GM23338 (cell line): Measurements from ENCODE around the gene AGAP3. TPM values are rescaled to one million over a fixed set of nuclear protein-coding genes. Genes with fewer than 3 reads are reported as not detected.

Source experiments
- ATAC-seq: fragments of 200-7000 bp; cut with Tn5 transposase; 3 replicates; pipeline ENCODE4 v1.9.1; 2020
- DNase-seq: peaks from one replicate; pipeline ENCODE4 v3.0.0-alpha.2; 2015; ENCODE audit warnings: low spot score
- H2AFZ ChIP-seq: fragments of 200-600 bp; sonication (generic); 2 replicates; pipeline ENCODE4 v1.8.0; 2016; ENCODE audit warnings: antibody characterized with exemption, mild to moderate bottlenecking, moderate library complexity
- H3F3A ChIP-seq: fragments of 200-600 bp; sonication (generic); replicated peaks from 2 replicates; pipeline ENCODE4 v1.8.0; 2017; ENCODE audit warnings: antibody characterized with exemption, mixed run types, low read depth
- H3K27ac ChIP-seq: fragments of 200-600 bp; sonication (generic); 2 replicates; pipeline ENCODE4 v1.6.1; 2016; ENCODE audit warnings: low read depth
- H3K27me3 ChIP-seq: fragments of 200-600 bp; sonication (generic); 2 replicates; pipeline ENCODE4 v1.8.0; 2016; ENCODE audit warnings: mild to moderate bottlenecking, mixed run types, moderate library complexity; ENCODE audit not compliant: insufficient read depth
- H3K36me3 ChIP-seq: fragments of 200-600 bp; sonication (generic); 2 replicates; pipeline ENCODE4 v1.8.0; 2016; ENCODE audit warnings: mild to moderate bottlenecking; ENCODE audit not compliant: insufficient read depth
- H3K4me1 ChIP-seq: fragments of 200-600 bp; sonication (generic); 2 replicates; pipeline ENCODE4 v1.8.0; 2016; ENCODE audit warnings: mild to moderate bottlenecking, moderate library complexity; ENCODE audit not compliant: insufficient read depth
- H3K4me2 ChIP-seq: fragments of 200-600 bp; sonication (generic); 2 replicates; pipeline ENCODE4 v1.7.1; 2017; ENCODE audit warnings: mixed run types
- H3K4me3 ChIP-seq: fragments of 200-600 bp; sonication (generic); 2 replicates; pipeline ENCODE4 v1.6.1; 2016; ENCODE audit warnings: mixed run types
- H3K79me2 ChIP-seq: fragments of 200-600 bp; sonication (generic); replicated peaks from 2 replicates; pipeline ENCODE4 v1.8.0; 2017; ENCODE audit warnings: mild to moderate bottlenecking; ENCODE audit not compliant: insufficient read depth
- H3K9me2 ChIP-seq: fragments of 200-600 bp; sonication (generic); 2 replicates; pipeline ENCODE4 v1.8.0; 2017; ENCODE audit not compliant: insufficient read depth
- H4K20me1 ChIP-seq: fragments of 200-600 bp; sonication (generic); replicated peaks from 2 replicates; pipeline ENCODE4 v1.8.0; 2017; ENCODE audit warnings: mild to moderate bottlenecking; ENCODE audit not compliant: insufficient read depth
- H3K27ac Mint-ChIP-seq: 2 replicates; pipeline ENCODE4 v1.8.0; 2020; ENCODE audit warnings: inconsistent platforms, mild to moderate bottlenecking, moderate library complexity, mixed read lengths
- H3K27me3 Mint-ChIP-seq: 3 replicates; pipeline ENCODE4 v1.8.0; 2022; ENCODE audit warnings: low read depth, mild to moderate bottlenecking, moderate library complexity, mixed read lengths, inconsistent platforms; ENCODE audit not compliant: insufficient read depth, poor library complexity
- H3K36me3 Mint-ChIP-seq: 3 replicates; pipeline ENCODE4 v1.8.0; 2021; ENCODE audit warnings: low read depth, mild to moderate bottlenecking, inconsistent platforms, moderate library complexity, mixed read lengths
- H3K4me1 Mint-ChIP-seq: 3 replicates; pipeline ENCODE4 v1.8.0; 2020; ENCODE audit warnings: mild to moderate bottlenecking, inconsistent platforms, mixed read lengths
- H3K4me3 Mint-ChIP-seq: 3 replicates; pipeline ENCODE4 v1.8.0; 2021; ENCODE audit warnings: moderate library complexity, mild to moderate bottlenecking, inconsistent platforms, mixed read lengths
- H3K9me3 Mint-ChIP-seq: 3 replicates; pipeline ENCODE4 v1.8.0; 2020; ENCODE audit warnings: moderate library complexity, mild to moderate bottlenecking, inconsistent platforms, mixed read lengths
- CREB1 ChIP-seq: fragments of 250-450 bp; sonication (Bioruptor Pico); IDR thresholded peaks from 2 replicates; pipeline ENCODE4 v1.5.0; 2020; ENCODE audit warnings: low read depth, mild to moderate bottlenecking, moderate library complexity
- ETS1 ChIP-seq: IDR thresholded peaks from 2 replicates; pipeline ENCODE4 v1.6.1; 2016; ENCODE audit warnings: antibody characterized with exemption
- EZH2 ChIP-seq: fragments of 200-600 bp; sonication (generic); IDR thresholded peaks from one replicate; pipeline ENCODE4 v1.8.0; 2017; ENCODE audit warnings: antibody characterized with exemption, mild to moderate bottlenecking, low read depth; ENCODE audit not compliant: unreplicated experiment
- EZH2phosphoT487 ChIP-seq: fragments of 200-600 bp; sonication (generic); IDR thresholded peaks from one replicate; pipeline ENCODE4 v1.8.1; 2018; ENCODE audit warnings: antibody characterized with exemption; ENCODE audit not compliant: unreplicated experiment
- NANOG ChIP-seq: IDR thresholded peaks from 2 replicates; pipeline ENCODE4 v1.6.1; 2016; ENCODE audit warnings: antibody characterized with exemption, borderline replicate concordance
- POLR2AphosphoS5 ChIP-seq: IDR thresholded peaks from 2 replicates; pipeline ENCODE4 v1.6.1; 2016; ENCODE audit warnings: antibody characterized with exemption, low read depth
- STAT1 ChIP-seq: IDR thresholded peaks from one replicate; pipeline ENCODE4 v1.6.1; 2016; ENCODE audit warnings: antibody characterized with exemption; ENCODE audit not compliant: unreplicated experiment
- ZNF114 ChIP-seq: fragments of 250-450 bp; sonication (Bioruptor Pico); IDR thresholded peaks from 2 replicates; pipeline ENCODE4 v1.5.0; 2020; ENCODE audit warnings: mild to moderate bottlenecking, moderate library complexity
- ZNF331 ChIP-seq: fragments of 250-450 bp; sonication (Bioruptor Pico); IDR thresholded peaks from 2 replicates; pipeline ENCODE4 v1.5.0; 2020; ENCODE audit warnings: low read depth, mild to moderate bottlenecking, moderate library complexity
- ZNF462 ChIP-seq: fragments of 250-450 bp; sonication (Bioruptor Pico); IDR thresholded peaks from 2 replicates; pipeline ENCODE4 v1.5.0; 2020; ENCODE audit warnings: mild to moderate bottlenecking, moderate library complexity
- polyA plus RNA-seq: library from polyadenylated mRNA; unstranded; fragments of >200 nt; fragmentation: Nextera tagmentation; extraction: Ambion mirVana; gene quantifications from 2 replicates; pipeline ENCODE4 v1.2.1, GENCODE V29; 2016
- total RNA-seq: library from RNA; depleted of rRNA; stranded (reverse); fragments of >200 nt; shearing (Covaris generic); gene quantifications from 2 replicates; pipeline ENCODE4 v1.2.3, GENCODE V29; 2014

AGAP3 gene
- total and polyA plus RNA-seq, 2 experiments from 2014 or later: 24.0 to 39.2 TPM

- Mint-ChIP-seq H3K27me3 (peaks cover 37% of the 10 kb centered on the region), H3K36me3 (peaks cover 18% of the 10 kb centered on the region), H3K4me1 (peaks cover 36% of the 10 kb centered on the region), H3K9me3 (no peaks in the 10 kb centered on the region), H3K27ac (no peak overlapping the region), H3K4me3 (peak overlapping the region; percentile 86)
- peak overlapping the region; percentile 99 for H3K4me3 ChIP-seq
- H3K4me2 ChIP-seq: peak overlapping the region; percentile 95
- DNase-seq: no peak
- H3F3A ChIP-seq: peaks cover 10% of the 10 kb centered on the region
- H3K79me2 ChIP-seq: peaks cover 11% of the 10 kb centered on the region
- H3K9me2 ChIP-seq: no peaks in the 10 kb centered on the region
- TF ChIP-seq EZH2 (no peak), ETS1 (0 out of 2 replicates have a peak, but pooled peaks have one; percentile 12), CREB1 (CRISPR knock-in tag) (no peak), POLR2AphosphoS5 (peak; percentile 42; the same call in 1 of the 2 replicates), NANOG (no peak)
- H2AFZ ChIP-seq: no peak overlapping the region
- peaks cover 22% of the 10 kb centered on the region for H3K27me3 ChIP-seq
- H3K36me3 ChIP-seq: peaks cover 10% of the 10 kb centered on the region
- no peaks in the 10 kb centered on the region; the same call in 1 of the 2 replicates for H4K20me1 ChIP-seq
- H3K4me1 ChIP-seq: peaks cover 30% of the 10 kb centered on the region
- ATAC-seq: peak; percentile 23; the same call in 2 of the 3 replicates
- no peak overlapping the region for H3K27ac ChIP-seq
These were observed 24.2 kb upstream of the AGAP3 start for GRCh38 chr7:151062111-151062398.

- TF ChIP-seq NANOG (no peak), ZNF462 (no peak), CREB1 (CRISPR knock-in tag) (no peak; the same call in 1 of the 2 replicates), ZNF114 (CRISPR knock-in tag) (no peak), STAT1 (no peak), ZNF331 (CRISPR knock-in tag) (no peak), ETS1 (peak; percentile 9; the same call in 1 of the 2 replicates), EZH2phosphoT487 (no peak), POLR2AphosphoS5 (peak; percentile 56)
- peak overlapping the region; percentile 74 for H3K4me3 Mint-ChIP-seq
- Histone ChIP-seq H3K4me3 (peak overlapping the region; percentile 76), H2AFZ (no peak overlapping the region), H3K9me2 (no peaks in the 10 kb centered on the region), H3K27me3 (peaks cover 22% of the 10 kb centered on the region), H3F3A (peaks cover 15% of the 10 kb centered on the region), H4K20me1 (no peaks in the 10 kb centered on the region; the same call in 1 of the 2 replicates), H3K36me3 (peaks cover 16% of the 10 kb centered on the region), H3K79me2 (peaks cover 11% of the 10 kb centered on the region), H3K4me1 (peaks cover 36% of the 10 kb centered on the region), H3K27ac (peak overlapping the region; percentile 88), H3K4me2 (peak overlapping the region; percentile 93)
- no peaks in the 10 kb centered on the region for H3K9me3 Mint-ChIP-seq
- peaks cover 35% of the 10 kb centered on the region for H3K27me3 Mint-ChIP-seq
- peak; percentile 98 for DNase-seq
- peaks cover 24% of the 10 kb centered on the region for H3K36me3 Mint-ChIP-seq
- H3K4me1 Mint-ChIP-seq: peaks cover 35% of the 10 kb centered on the region
- H3K27ac Mint-ChIP-seq: no peak overlapping the region; the same call in 1 of the 2 replicates
- peak; percentile 44 for ATAC-seq
These were observed 23.7 kb upstream of the AGAP3 start for GRCh38 chr7:151062399-151063211.
